Endothelial cell of umbilical vein (primary cell): ENCODE results near the gene TAMM41. TPM values are rescaled to one million over a fixed set of nuclear protein-coding genes. Genes with fewer than 3 reads are reported as not detected.
A peak's percentile ranks its signal among the peaks of the same experiment; 100 is the strongest.

Source experiments
- Bru-seq: library from RNA; stranded (reverse); fragments of 400-500 nt; gene quantifications from one replicate; lab custom pipeline; 2021; lab: Mats Ljungman, UMichigan
- BruChase-seq, 2 experiments: library from RNA; stranded (reverse); fragments of 400-500 nt; gene quantifications; one replicate each; lab custom pipeline; 2021; lab: Mats Ljungman, UMichigan
- BruUV-seq: library from RNA; stranded (reverse); fragments of 400-500 nt; replicated peaks from 2 replicates; lab custom pipeline; 2021; lab: Mats Ljungman, UMichigan
- CTCF ChIA-PET: fragments of 300-600, 350-600 bp; sonication (Branson Sonifier 250); formaldehyde crosslinking; loops from one replicate; lab custom pipeline; 2021; ENCODE audit warnings: antibody characterized with exemption, inconsistent platforms; lab: Charles Lee
- POLR2A ChIA-PET: fragments of 300-600, 350-600 bp; sonication (Branson Sonifier 250); formaldehyde crosslinking; loops from one replicate; lab custom pipeline; 2021; ENCODE audit warnings: antibody characterized with exemption, inconsistent platforms; lab: Charles Lee
- DNase-seq: peaks from one replicate; pipeline ENCODE4 v3.0.0-alpha.2; 2011; ENCODE audit warnings: low read depth, low spot score
- FAIRE-seq: peaks from 2 replicates; lab custom pipeline; 2011; peaks lifted over from hg19 to GRCh38; lab: Jason Lieb, UNC
- H2AFZ ChIP-seq: 2 replicates; pipeline ENCODE4 v1.6.0; 2012; ENCODE audit warnings: low read depth, low read length, control low read depth, inconsistent platforms
- H3K27ac ChIP-seq: 2 replicates; pipeline ENCODE4 v1.5.1; 2011; ENCODE audit warnings: low read depth, mild to moderate bottlenecking, control low read depth, low read length, moderate library complexity; ENCODE audit not compliant: insufficient read depth
- H3K27me3 ChIP-seq, 2 experiments: 2 replicates each; pipeline versions ENCODE4 v1.6.0 to v1.6.1; 2011; ENCODE audit warnings: low read length in 2 of 2, mixed read lengths in 1 of 2; ENCODE audit not compliant: control insufficient read depth in 2 of 2, insufficient read depth in 2 of 2
- H3K36me3 ChIP-seq, 2 experiments: 2 replicates in 1 of 2; 3 replicates in 1 of 2; pipeline ENCODE4 v1.5.1; 2011; ENCODE audit warnings: low read length in 2 of 2, mild to moderate bottlenecking in 1 of 2, moderate library complexity in 1 of 2; ENCODE audit not compliant: control insufficient read depth in 2 of 2, insufficient read depth in 2 of 2; ENCODE audit errors: extremely low read depth in 1 of 2
- H3K4me1 ChIP-seq: 3 replicates; pipeline ENCODE4 v1.5.1; 2011; ENCODE audit warnings: mild to moderate bottlenecking, low read length; ENCODE audit not compliant: control insufficient read depth, insufficient read depth; ENCODE audit errors: extremely low read depth
- H3K4me2 ChIP-seq: 2 replicates; pipeline ENCODE4 v1.6.1; 2011; ENCODE audit warnings: low read length, control low read depth, mixed read lengths; ENCODE audit not compliant: insufficient read depth
- H3K4me3 ChIP-seq, 3 experiments: fragments of 200-600 bp in 1 of 3; sonication (generic), shearing (Covaris generic) in 1 of 3; replicated peaks in 1 of 3; 2 replicates each; pipeline ENCODE4 v1.5.1; 2011 to 2016; ENCODE audit warnings: control low read depth in 3 of 3, low read length in 3 of 3, mild to moderate bottlenecking in 2 of 3, inconsistent platforms in 1 of 3, low read depth in 1 of 3, moderate library complexity in 1 of 3; ENCODE audit not compliant: insufficient read depth in 1 of 3
- H3K79me2 ChIP-seq: 2 replicates; pipeline ENCODE4 v1.6.0; 2012; ENCODE audit warnings: low read length, inconsistent platforms; ENCODE audit not compliant: control insufficient read depth, insufficient read depth
- H3K9ac ChIP-seq: replicated peaks from 2 replicates; pipeline ENCODE3; 2011; ENCODE audit warnings: low read length, control low read depth; ENCODE audit not compliant: insufficient read depth; ENCODE audit errors: extremely low read depth
- H3K9me1 ChIP-seq: replicated peaks from 3 replicates; pipeline ENCODE4 v1.6.0; 2011; ENCODE audit warnings: mild to moderate bottlenecking, low read length; ENCODE audit not compliant: control insufficient read depth, insufficient read depth; ENCODE audit errors: extremely low read depth
- H3K9me3 ChIP-seq: replicated peaks from 2 replicates; pipeline ENCODE4 v1.5.1; 2012; ENCODE audit warnings: low read length, inconsistent platforms; ENCODE audit not compliant: control insufficient read depth, insufficient read depth
- H4K20me1 ChIP-seq: replicated peaks from 2 replicates; pipeline ENCODE3; 2011; ENCODE audit warnings: mild to moderate bottlenecking, low read length; ENCODE audit not compliant: control insufficient read depth, insufficient read depth; ENCODE audit errors: extremely low read depth
- CTCF ChIP-seq, 2 donors: IDR thresholded peaks; 1 replicate in 1 of 2; 2 replicates in 1 of 2; pipeline ENCODE4 v1.5.1; 2011; ENCODE audit warnings: low read length in 2 of 2, mild to moderate bottlenecking in 2 of 2, moderate library complexity in 2 of 2, control low read depth in 1 of 2, inconsistent platforms in 1 of 2, low read depth in 1 of 2; ENCODE audit not compliant: insufficient read depth in 1 of 2; ENCODE audit errors: extremely low read depth in 1 of 2
- EZH2 ChIP-seq: IDR thresholded peaks from 2 replicates; pipeline ENCODE4 v1.6.1; 2012; ENCODE audit warnings: borderline replicate concordance, low read depth, mild to moderate bottlenecking, moderate library complexity, low read length, inconsistent platforms; ENCODE audit not compliant: severe bottlenecking
- FOS ChIP-seq: IDR thresholded peaks from 2 replicates; pipeline ENCODE4 v1.6.1; 2011; ENCODE audit warnings: mild to moderate bottlenecking, low read length, moderate library complexity, borderline replicate concordance; ENCODE audit not compliant: insufficient read depth
- GATA2 ChIP-seq: IDR thresholded peaks from 2 replicates; pipeline ENCODE4 v1.7.0; 2011; ENCODE audit warnings: low read depth, mild to moderate bottlenecking, moderate library complexity, mixed read lengths, low read length; ENCODE audit not compliant: insufficient read length, insufficient read depth
- JUN ChIP-seq: IDR thresholded peaks from 2 replicates; pipeline ENCODE4 v1.6.1; 2011; ENCODE audit warnings: borderline replicate concordance, low read depth; ENCODE audit not compliant: insufficient read length, insufficient read depth
- MAX ChIP-seq: IDR thresholded peaks from 2 replicates; pipeline ENCODE4 v1.6.1; 2011; ENCODE audit not compliant: insufficient read depth, insufficient read length
- MYC ChIP-seq: IDR thresholded peaks from one replicate; pipeline ENCODE4 v1.6.1; 2011; ENCODE audit warnings: mild to moderate bottlenecking, low read depth, low read length
- POLR2A ChIP-seq: IDR thresholded peaks from 2 replicates; pipeline ENCODE4 v1.6.1; 2012; ENCODE audit warnings: low read depth, mild to moderate bottlenecking, control low read depth, low read length
- POLR2AphosphoS5 ChIP-seq: IDR thresholded peaks from 2 replicates; pipeline ENCODE4 v1.6.1; 2012; ENCODE audit warnings: low read depth, mild to moderate bottlenecking, control low read depth, low read length, moderate library complexity; ENCODE audit not compliant: insufficient read depth
- dilution Hi-C: fragments of 300-500 bp; cut with MboI; formaldehyde crosslinking; loops from one replicate; pipeline ENCODE4 v1.15.0; 2019; ENCODE audit warnings: low sequenced_read_pairs; ENCODE audit not compliant: extremely low pct_ligation_motif_present
- intact Hi-C: fragments of 100-400 bp; cut with micrococcal nuclease; formaldehyde crosslinking; loops from one replicate; pipeline ENCODE4 v1.10.0; 2022
- long read RNA-seq: library from polyadenylated mRNA; stranded (forward); transcript quantifications from one replicate; pipeline ENCODE4 v2.0.0, GENCODE V29; 2021
- polyA minus RNA-seq, 3 experiments: library from RNA; depleted of rRNA, polyadenylated mRNA; stranded (reverse); fragments of >200 nt; gene quantifications; 1 replicate in 1 of 3; 2 replicates in 2 of 3; pipeline ENCODE4 v1.2.3, GENCODE V29; 2011
- polyA plus RNA-seq, 4 experiments: library from polyadenylated mRNA; depleted of rRNA in 3 of 4; stranded (reverse) in 3 of 4; unstranded in 1 of 4; fragments of >200 nt; gene quantifications; 2 replicates each; pipeline versions ENCODE4 v1.2.1 to v1.2.3, GENCODE V29; 2011 to 2012; ENCODE audit warnings: missing spikeins in 1 of 4
- total RNA-seq: library from RNA; stranded (reverse); gene quantifications from 2 replicates; pipeline ENCODE4 v1.2.3, GENCODE V29; 2021

TAMM41 gene
- total RNA-seq (25.1 and 29.7 TPM in 2 replicates), polyA plus RNA-seq (12.6 and 18.7 TPM in 2 replicates), polyA minus RNA-seq (22.4 and 25.3 TPM in 2 replicates), Bru-seq, nascent RNA (percentile 79 among the genes with signal in this experiment), BruChase-seq, experiment 1, labeled RNA remaining after a 6-hour chase (percentile 70 among the genes with signal in this experiment), BruChase-seq, experiment 2, labeled RNA remaining after a 2-hour chase (percentile 84 among the genes with signal in this experiment)
- 11.9 and 15.9 TPM in 2 replicates for polyA plus RNA-seq (2011; cell fraction: cytosol; rRNA removed)
- 19.5 TPM in 2 replicates for polyA plus RNA-seq (2011; cell fraction: nucleus; rRNA removed)
- 17.5 and 21.1 TPM in 2 replicates for polyA plus RNA-seq (2012)
- polyA minus RNA-seq (2011; cell fraction: cytosol; rRNA and poly(A)+ RNA removed): 23.7 TPM
- polyA minus RNA-seq (2011; cell fraction: nucleus; rRNA and poly(A)+ RNA removed): 31.4 and 32.8 TPM in 2 replicates
- long read RNA-seq, transcript TAMM41-206 (8 exons, 1,213 nt): major isoform, 39 of 56 reads
- long read RNA-seq, transcript TAMM41-201 (7 exons, 1,297 nt): minor isoform, 5 of 56 reads
- long read RNA-seq, partial matches to known transcripts: 3 of 56 reads
- long read RNA-seq, other reads (novel, unspliced or antisense): 8 of 56 reads

DNA sequence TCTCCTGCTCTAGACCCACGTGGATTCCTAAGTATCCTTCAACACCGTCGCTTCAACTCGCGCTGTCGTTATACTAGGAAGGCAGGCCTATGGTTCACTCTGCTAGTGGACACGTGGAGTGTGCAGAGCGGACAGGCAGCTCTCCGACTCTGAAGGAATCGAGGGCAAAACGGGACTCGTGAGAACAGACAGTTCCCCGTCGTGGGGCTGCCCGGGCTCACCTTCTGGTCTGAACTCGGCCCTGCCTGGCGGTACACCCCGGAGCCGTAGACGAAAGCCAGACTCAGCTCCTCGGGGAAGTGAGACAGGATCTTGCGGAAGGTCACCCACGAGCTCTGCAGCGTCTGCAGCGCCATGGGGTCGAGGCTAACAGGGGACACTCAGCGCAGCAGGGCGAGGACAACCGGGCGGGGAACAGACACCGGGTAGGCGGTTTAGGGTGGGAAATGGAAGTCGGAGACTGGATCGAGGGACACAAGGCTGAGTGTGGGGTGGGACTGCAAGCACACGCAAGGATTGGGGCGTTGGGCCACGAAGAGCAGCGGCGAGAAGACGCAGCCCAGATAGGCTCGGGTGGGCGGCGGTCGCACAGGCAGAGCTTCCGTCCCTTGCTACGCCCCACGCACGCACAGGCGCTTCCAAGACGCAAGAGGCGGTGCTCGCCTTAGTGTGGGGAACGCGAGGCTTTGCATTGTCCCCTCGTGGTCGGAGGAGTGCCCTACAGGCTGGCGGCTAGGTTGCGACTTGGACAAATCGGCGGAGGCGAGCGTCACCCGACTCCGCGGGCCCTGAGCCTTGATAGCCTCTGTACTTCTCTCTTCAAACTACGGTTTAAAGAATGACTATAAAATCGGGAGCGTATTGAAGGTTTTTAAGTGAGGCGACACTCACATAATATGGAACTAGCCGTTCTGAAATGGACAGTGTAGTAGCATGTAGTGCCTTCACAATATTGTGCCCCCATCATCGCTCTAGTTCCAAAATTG is at the start of gene TAMM41:
TAMM41 (minus strand) TSS at position 605 of the 986 bp plus-strand sequence; CDS start at position 356, 249 bp downstream.
- ChIA-PET CTCF (interaction anchor here (0.6 to 1.1 kb wide), 10 partner anchors 15 to 964 kb away, joined by 3 to 7 read pairs (median 3); partner anchors contain the start of gene TSEN2), POLR2A (no interaction called here)
- peaks cover 19% of the 10 kb centered on the region for H3K79me2 ChIP-seq
- TF ChIP-seq GATA2 (no peak), JUN (no peak), MYC (peak; percentile 52), POLR2AphosphoS5 (peak; percentile 96), FOS (no peak), CTCF (IDR thresholded peaks at IDR 0.05; ENCODE audit: extremely low read depth in 1 of 2, insufficient read depth in 1 of 2, low read depth in 1 of 2, low read length in 2 of 2) (peak; percentile 70 to 89), EZH2 (no peak), POLR2A (peak; percentile 95), MAX (peak; percentile 77)
- H3K4me1 ChIP-seq: peaks cover 15% of the 10 kb centered on the region
- dilution Hi-C loops: no loop called here
- intact Hi-C loops: loop anchor here (2.0 to 5.0 kb wide), 2 partner anchors 129 to 332 kb away; no protein-coding TSS in a partner anchor
- peak within 1 kb of the TSS; percentile 61 for H3K9ac ChIP-seq
- DNase-seq: peak; percentile 91
- no peaks in the 10 kb centered on the region for H3K9me3 ChIP-seq
- TSS peak; percentile 68 for BruUV-seq
- peaks cover 2 to 7% of the 10 kb centered on the region in 2 experiments for H3K36me3 ChIP-seq
- H2AFZ ChIP-seq: peak within 1 kb of the TSS; percentile 55
- H3K27ac ChIP-seq: no peak within 1 kb of the TSS
- peaks cover 3 to 5% of the 10 kb centered on the region in 2 experiments for H3K27me3 ChIP-seq
- peak; percentile 97 for FAIRE-seq
- H3K9me1 ChIP-seq: no peaks in the 10 kb centered on the region
- peak within 1 kb of the TSS; percentile 36 to 66 (median 60) for H3K4me3 ChIP-seq
- H4K20me1 ChIP-seq: no peaks in the 10 kb centered on the region
- H3K4me2 ChIP-seq: peak within 1 kb of the TSS; percentile 54
